ENCODE data around the gene RASGEF1B. TPM values are rescaled to one million over a fixed set of nuclear protein-coding genes. Genes with fewer than 3 reads are reported as not detected.
A peak's percentile ranks its signal among the peaks of the same experiment; 100 is the strongest.
"Not testable (repeated sequence)": the region's sequence is repeated elsewhere in the genome, so short reads cannot be mapped to it uniquely, and the experiment has no call there.

Gene RASGEF1B
- total RNA-seq, 1 donor from 2014 or later: 2.3 TPM

DNA sequence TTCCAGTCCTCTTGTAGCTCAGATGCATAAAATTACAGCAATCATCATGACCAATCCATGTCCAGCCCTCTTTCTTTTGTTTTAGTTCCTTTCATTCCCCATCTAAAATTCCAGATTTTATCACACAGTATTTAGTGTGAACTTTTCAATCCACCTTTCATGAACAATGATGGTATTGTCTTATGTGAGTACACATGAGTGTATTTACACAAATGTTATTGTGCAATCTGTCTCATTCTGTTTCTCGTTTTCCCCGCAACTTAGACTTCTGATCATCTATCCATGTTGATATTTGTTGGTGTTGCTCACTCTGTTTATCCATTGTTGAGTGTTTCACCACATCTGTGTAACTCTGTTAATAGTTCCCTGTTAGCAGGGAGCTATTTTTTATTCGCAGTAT is 9.4 kb upstream of the RASGEF1B start:
- Mint-ChIP-seq H3K27ac (ENCODE audit: unreplicated experiment) (no peak overlapping the region), H3K27me3 (ENCODE audit: low read depth) (peaks cover 36% of the 10 kb centered on the region), H3K36me3 (ENCODE audit: low read depth) (peaks cover 1% of the 10 kb centered on the region), H3K4me3 (ENCODE audit: unreplicated experiment) (no peak overlapping the region), H3K9me3 (ENCODE audit: low read depth) (peaks cover 4% of the 10 kb centered on the region), H3K4me1 (ENCODE audit: low read depth) (peaks cover 6% of the 10 kb centered on the region)
- TF ChIP-seq, protein P1, sequence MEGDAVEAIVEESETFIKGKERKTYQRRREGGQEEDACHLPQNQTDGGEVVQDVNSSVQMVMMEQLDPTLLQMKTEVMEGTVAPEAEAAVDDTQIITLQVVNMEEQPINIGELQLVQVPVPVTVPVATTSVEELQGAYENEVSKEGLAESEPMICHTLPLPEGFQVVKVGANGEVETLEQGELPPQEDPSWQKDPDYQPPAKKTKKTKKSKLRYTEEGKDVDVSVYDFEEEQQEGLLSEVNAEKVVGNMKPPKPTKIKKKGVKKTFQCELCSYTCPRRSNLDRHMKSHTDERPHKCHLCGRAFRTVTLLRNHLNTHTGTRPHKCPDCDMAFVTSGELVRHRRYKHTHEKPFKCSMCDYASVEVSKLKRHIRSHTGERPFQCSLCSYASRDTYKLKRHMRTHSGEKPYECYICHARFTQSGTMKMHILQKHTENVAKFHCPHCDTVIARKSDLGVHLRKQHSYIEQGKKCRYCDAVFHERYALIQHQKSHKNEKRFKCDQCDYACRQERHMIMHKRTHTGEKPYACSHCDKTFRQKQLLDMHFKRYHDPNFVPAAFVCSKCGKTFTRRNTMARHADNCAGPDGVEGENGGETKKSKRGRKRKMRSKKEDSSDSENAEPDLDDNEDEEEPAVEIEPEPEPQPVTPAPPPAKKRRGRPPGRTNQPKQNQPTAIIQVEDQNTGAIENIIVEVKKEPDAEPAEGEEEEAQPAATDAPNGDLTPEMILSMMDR (IDR thresholded peaks at IDR 0.05): no peak
- DNase-seq (ENCODE audit: low spot score): no peak

DNA sequence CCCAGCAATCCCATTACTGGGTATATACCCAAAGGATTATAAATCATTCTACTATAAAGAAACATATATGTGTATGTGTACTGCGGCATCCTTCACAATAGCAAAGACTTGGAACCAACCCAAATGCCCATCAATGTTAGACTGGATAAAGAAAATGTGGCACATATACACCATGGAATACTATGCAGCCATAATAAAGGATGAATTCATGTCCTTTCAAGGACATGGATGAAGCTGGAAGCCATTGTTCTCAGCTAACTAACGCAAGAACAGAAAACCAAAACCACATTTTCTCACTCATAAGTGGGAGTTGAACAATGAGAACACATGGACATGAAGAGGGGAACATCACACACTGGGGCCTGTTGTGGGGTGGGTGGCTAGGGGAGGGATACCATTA is 7.9 kb upstream of the RASGEF1B start:
- DNase-seq (ENCODE audit: low spot score); H3K36me3 Mint-ChIP-seq (ENCODE audit: low read depth); H3K27ac Mint-ChIP-seq (ENCODE audit: unreplicated experiment); H3K9me3 Mint-ChIP-seq (ENCODE audit: low read depth); H3K4me1 Mint-ChIP-seq (ENCODE audit: low read depth); H3K4me3 Mint-ChIP-seq (ENCODE audit: unreplicated experiment): not testable (repeated sequence)
- H3K27me3 Mint-ChIP-seq (ENCODE audit: low read depth): peaks cover 48% of the 10 kb centered on the region

DNA sequence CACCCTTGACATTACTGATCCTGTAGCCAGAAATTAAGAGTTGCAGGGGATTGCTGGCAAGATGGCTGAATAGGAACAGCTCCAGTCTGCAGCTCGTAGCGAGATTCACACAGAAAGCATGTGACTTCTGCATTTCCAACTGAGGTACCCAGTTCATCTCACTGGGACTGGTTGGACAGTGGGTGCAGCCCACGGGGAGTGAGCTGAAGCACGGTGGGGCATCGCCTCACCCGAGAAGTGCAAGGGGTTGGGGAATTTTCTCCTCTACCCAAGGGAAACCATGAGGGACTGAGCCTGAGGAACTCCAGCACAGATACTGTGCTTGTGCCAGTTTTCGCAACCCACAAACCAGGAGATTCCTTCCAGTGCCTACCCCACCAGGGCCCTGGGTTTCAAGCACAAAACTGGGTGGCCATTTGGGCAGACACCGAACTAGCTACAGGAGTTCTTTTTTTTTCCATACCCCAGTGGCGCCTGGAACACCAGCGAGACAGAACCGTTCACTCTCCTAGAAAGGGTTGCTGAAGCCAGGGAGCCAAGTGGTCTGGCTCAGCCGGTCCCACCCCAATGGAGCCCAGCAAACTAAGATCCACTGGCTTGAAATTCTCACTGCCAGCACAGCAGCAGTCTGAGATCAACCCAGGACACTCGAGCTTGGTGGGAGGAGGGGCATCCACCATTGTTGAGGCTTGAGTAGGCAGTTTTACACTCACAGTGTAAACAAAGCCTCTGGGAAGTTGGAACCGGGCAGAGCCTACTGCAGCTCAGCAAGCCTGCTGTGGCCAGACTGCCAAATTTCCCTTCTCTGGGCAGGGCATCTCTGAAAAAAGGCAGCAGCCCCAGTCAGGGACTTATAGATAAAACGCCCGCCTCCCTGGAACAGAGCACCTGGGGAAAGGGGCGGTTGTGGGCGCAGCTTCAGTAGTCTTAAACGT is 1.9 kb upstream of the RASGEF1B start:
- H3K4me3 Mint-ChIP-seq (ENCODE audit: unreplicated experiment); DNase-seq (ENCODE audit: low spot score); H3K27ac Mint-ChIP-seq (ENCODE audit: unreplicated experiment); H3K9me3 Mint-ChIP-seq (ENCODE audit: low read depth); H3K36me3 Mint-ChIP-seq (ENCODE audit: low read depth): not testable (repeated sequence)
- Mint-ChIP-seq H3K4me1 (ENCODE audit: low read depth) (peaks cover 23% of the 10 kb centered on the region), H3K27me3 (ENCODE audit: low read depth) (peaks cover 60% of the 10 kb centered on the region)

DNA sequence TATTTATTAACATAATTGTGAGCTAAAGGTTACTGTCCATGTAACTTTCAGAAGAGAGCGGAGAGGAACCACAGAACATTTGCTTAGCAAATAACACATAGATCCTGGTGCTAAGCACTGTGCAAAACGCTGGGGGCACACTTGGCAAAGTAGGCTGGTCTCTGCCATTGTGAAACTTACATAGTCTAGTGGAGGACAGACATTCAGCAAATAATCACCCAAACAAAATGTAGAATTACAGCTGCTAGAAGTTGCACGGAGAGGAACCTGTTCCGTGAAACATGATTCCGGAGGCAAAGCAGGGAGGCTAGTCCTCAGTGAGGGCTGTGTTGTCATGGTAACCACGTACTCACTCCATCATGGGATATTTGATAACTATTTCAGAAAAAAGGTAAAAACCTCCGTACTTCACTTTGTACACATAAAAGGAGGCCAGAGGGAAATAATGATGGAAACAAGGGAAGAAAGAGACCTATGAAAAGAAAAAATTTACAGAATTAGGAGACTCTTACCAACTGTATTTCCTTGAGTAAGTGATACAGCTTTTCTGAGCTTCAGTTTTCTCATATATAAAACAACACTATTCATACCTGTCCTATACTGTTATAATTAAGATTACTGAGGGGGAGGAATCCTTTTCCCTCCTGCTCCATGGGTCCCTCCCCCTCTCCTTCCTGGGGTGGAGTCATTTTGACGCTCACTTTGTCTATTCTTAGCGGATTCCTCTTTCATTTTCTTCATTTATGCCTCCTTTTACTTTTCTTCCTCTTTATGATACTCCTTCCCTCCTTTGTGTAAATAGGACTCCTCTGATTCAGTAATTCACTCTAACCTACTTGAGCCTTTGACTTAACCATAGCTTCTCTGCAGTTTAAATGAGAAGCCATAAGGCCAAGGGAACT is 825 bp upstream of the RASGEF1B start:
- Mint-ChIP-seq H3K27ac (ENCODE audit: unreplicated experiment) (peak overlapping the region; percentile 52), H3K27me3 (ENCODE audit: low read depth) (peaks cover 53% of the 10 kb centered on the region), H3K4me1 (ENCODE audit: low read depth) (peaks cover 23% of the 10 kb centered on the region), H3K4me3 (ENCODE audit: unreplicated experiment) (peak overlapping the region; percentile 75), H3K9me3 (ENCODE audit: low read depth) (no peaks in the 10 kb centered on the region), H3K36me3 (ENCODE audit: low read depth) (peaks cover 1% of the 10 kb centered on the region)
- TF ChIP-seq, protein P1 (IDR thresholded peaks at IDR 0.05): peak; percentile 70
- no peak for DNase-seq (ENCODE audit: low spot score)

DNA sequence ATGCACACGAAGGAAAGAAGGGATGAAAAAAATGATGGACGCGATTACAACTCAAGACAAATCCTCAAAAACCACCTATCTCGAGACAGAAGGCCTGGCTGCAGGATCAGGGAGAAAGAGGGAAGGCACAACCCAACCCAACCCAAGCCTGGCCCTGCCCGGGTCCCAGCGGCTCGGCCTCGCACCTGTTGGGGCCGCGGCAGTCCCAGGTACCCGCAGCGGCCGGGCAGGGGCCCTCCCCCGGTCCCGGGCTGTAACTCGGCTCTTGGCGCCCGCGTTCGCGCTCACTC is 464 bp downstream of the RASGEF1B start:
- DNase-seq (ENCODE audit: low spot score): no peak
- H3K27ac Mint-ChIP-seq (ENCODE audit: unreplicated experiment): peak overlapping the region; percentile 46

More for the DNA sequence above, 464 bp downstream of the RASGEF1B start:
- TF ChIP-seq, protein P1 (IDR thresholded peaks at IDR 0.05): no peak
- peaks cover 43% of the 10 kb centered on the region for H3K27me3 Mint-ChIP-seq (ENCODE audit: low read depth)
- H3K36me3 Mint-ChIP-seq (ENCODE audit: low read depth): no peaks in the 10 kb centered on the region
- peaks cover 29% of the 10 kb centered on the region for H3K4me1 Mint-ChIP-seq (ENCODE audit: low read depth)
- H3K9me3 Mint-ChIP-seq (ENCODE audit: low read depth): no peaks in the 10 kb centered on the region
- H3K4me3 Mint-ChIP-seq (ENCODE audit: unreplicated experiment): peak overlapping the region; percentile 75

Data from chondrocyte (in vitro differentiated cells).